H1 (cell line): ENCODE results near the gene CAMSAP1. TPM values are rescaled to one million over a fixed set of nuclear protein-coding genes. Genes with fewer than 3 reads are reported as not detected.

Source experiments
- CTCF ChIA-PET: fragments of 300-600 bp; sonication (Branson Sonifier 250); formaldehyde crosslinking; loops from one replicate; lab custom pipeline; 2021; ENCODE audit not compliant: partially characterized antibody; lab: Charles Lee
- POLR2A ChIA-PET: fragments of 300-600 bp; sonication (Branson Sonifier 250); formaldehyde crosslinking; loops from one replicate; lab custom pipeline; 2021; ENCODE audit warnings: inconsistent platforms; ENCODE audit not compliant: partially characterized antibody; lab: Charles Lee
- DNase-seq, 2 experiments: peaks; one replicate each; pipeline versions ENCODE4 v3.0.0 to v3.0.0-alpha.2; 2010 to 2022; ENCODE audit warnings: low spot score in 2 of 2, low read depth in 1 of 2, mixed read lengths in 1 of 2
- FAIRE-seq: peaks from 2 replicates; lab custom pipeline; 2011; peaks lifted over from hg19 to GRCh38; lab: Jason Lieb, UNC
- H2AFZ ChIP-seq: 2 replicates; pipeline ENCODE4 v1.8.1; 2012; ENCODE audit warnings: low read length, inconsistent platforms
- H2AK5ac ChIP-seq: 2 replicates; pipeline ENCODE4 v1.6.1; 2013; ENCODE audit warnings: low read depth, low read length
- H2BK120ac ChIP-seq: replicated peaks from 2 replicates; pipeline ENCODE3; 2013; ENCODE audit warnings: low read depth, low read length, inconsistent platforms
- H2BK12ac ChIP-seq: 2 replicates; pipeline ENCODE4 v1.6.1; 2013; ENCODE audit warnings: low read depth, low read length
- H2BK15ac ChIP-seq: 2 replicates; pipeline ENCODE4 v1.6.1; 2013; ENCODE audit warnings: low read length
- H2BK20ac ChIP-seq: 2 replicates; pipeline ENCODE4 v1.6.1; 2013; ENCODE audit warnings: low read length
- H2BK5ac ChIP-seq: 2 replicates; pipeline ENCODE4 v1.6.1; 2013; ENCODE audit warnings: low read depth, low read length
- H3K14ac ChIP-seq: 2 replicates; pipeline ENCODE4 v1.6.1; 2013; ENCODE audit warnings: inconsistent platforms; ENCODE audit not compliant: insufficient read length
- H3K18ac ChIP-seq: 2 replicates; pipeline ENCODE4 v1.6.1; 2013; ENCODE audit warnings: low read length; ENCODE audit errors: extremely low read depth
- H3K23ac ChIP-seq: 2 replicates; pipeline ENCODE4 v1.6.1; 2013; ENCODE audit warnings: inconsistent platforms; ENCODE audit not compliant: insufficient read length
- H3K23me2 ChIP-seq: 2 replicates; pipeline ENCODE4 v1.6.1; 2013; ENCODE audit warnings: low read depth, low read length
- H3K27ac ChIP-seq: 2 replicates; pipeline ENCODE4 v1.6.1; 2011; ENCODE audit warnings: low read depth, low read length, inconsistent platforms
- H3K27me3 ChIP-seq, 4 experiments: replicated peaks in 1 of 4; 1 replicate in 1 of 4; 2 replicates in 3 of 4; pipeline versions ENCODE4 v1.6.1 to v1.8.1; 2011 to 2013; ENCODE audit warnings: low read length in 3 of 4, mild to moderate bottlenecking in 3 of 4, inconsistent platforms in 2 of 4, mixed read lengths in 2 of 4, moderate library complexity in 1 of 4; ENCODE audit not compliant: control insufficient read depth in 3 of 4, insufficient read depth in 3 of 4; ENCODE audit errors: extremely low read depth in 1 of 4
- H3K36me3 ChIP-seq, 4 experiments: 2 replicates each; pipeline versions ENCODE4 v1.6.1 to v1.8.1; 2011 to 2013; ENCODE audit warnings: mild to moderate bottlenecking in 4 of 4, low read length in 3 of 4, moderate library complexity in 2 of 4, control low read depth in 1 of 4, inconsistent platforms in 1 of 4; ENCODE audit not compliant: insufficient read depth in 4 of 4, control insufficient read depth in 2 of 4
- H3K4ac ChIP-seq: replicated peaks from 2 replicates; pipeline ENCODE3; 2013; ENCODE audit warnings: low read length, low read depth, mixed read lengths, inconsistent platforms; ENCODE audit not compliant: insufficient read length
- H3K4me1 ChIP-seq, 4 experiments: replicated peaks in 1 of 4; 1 replicate in 1 of 4; 2 replicates in 3 of 4; pipeline versions ENCODE4 v1.6.1 to v1.8.1; 2011 to 2013; ENCODE audit warnings: low read length in 3 of 4, inconsistent platforms in 2 of 4, mixed read lengths in 1 of 4; ENCODE audit not compliant: insufficient read depth in 4 of 4, control insufficient read depth in 3 of 4
- H3K4me2 ChIP-seq, 2 experiments: 2 replicates each; pipeline versions ENCODE4 v1.6.1 to v1.8.1; 2011 to 2013; ENCODE audit warnings: low read depth in 2 of 2, low read length in 2 of 2, control low read depth in 1 of 2, inconsistent platforms in 1 of 2, mild to moderate bottlenecking in 1 of 2; ENCODE audit not compliant: insufficient read depth in 1 of 2
- H3K4me3 ChIP-seq, 4 experiments: fragments of 200-600, 300-600 bp in 1 of 4; sonication (generic), shearing (Covaris generic), sonication (Bioruptor Twin) in 1 of 4; 2 replicates each; pipeline versions ENCODE4 v1.5.1 to v1.8.1; 2011 to 2016; ENCODE audit warnings: low read length in 4 of 4, low read depth in 3 of 4, control low read depth in 2 of 4, inconsistent platforms in 2 of 4, mild to moderate bottlenecking in 2 of 4, mixed read lengths in 1 of 4, moderate library complexity in 1 of 4; ENCODE audit not compliant: insufficient read depth in 2 of 4; ENCODE audit errors: extremely low read depth in 1 of 4
- H3K56ac ChIP-seq: replicated peaks from 2 replicates; pipeline ENCODE3; 2013; ENCODE audit warnings: low read depth, mild to moderate bottlenecking, mixed read lengths, low read length, inconsistent platforms; ENCODE audit not compliant: insufficient read length
- H3K79me1 ChIP-seq: 2 replicates; pipeline ENCODE4 v1.6.1; 2013; ENCODE audit warnings: low read depth, low read length, control low read depth
- H3K79me2 ChIP-seq, 2 experiments: 2 replicates each; pipeline versions ENCODE4 v1.6.1 to v1.8.1; 2012 to 2013; ENCODE audit warnings: low read length in 2 of 2, mild to moderate bottlenecking in 2 of 2, inconsistent platforms in 1 of 2; ENCODE audit not compliant: insufficient read depth in 2 of 2, control insufficient read depth in 1 of 2
- H3K9ac ChIP-seq, 4 experiments: replicated peaks in 1 of 4; 1 replicate in 1 of 4; 2 replicates in 3 of 4; pipeline versions ENCODE4 v1.6.1 to v1.8.1; 2011 to 2013; ENCODE audit warnings: low read depth in 3 of 4, low read length in 3 of 4, control low read depth in 2 of 4, mild to moderate bottlenecking in 2 of 4, moderate library complexity in 2 of 4, inconsistent platforms in 1 of 4; ENCODE audit errors: extremely low read depth in 1 of 4
- H3K9me3 ChIP-seq, 2 experiments: 2 replicates each; pipeline versions ENCODE4 v1.6.1 to v1.8.1; 2012 to 2013; ENCODE audit warnings: mild to moderate bottlenecking in 2 of 2, moderate library complexity in 2 of 2, control low read depth in 1 of 2, inconsistent platforms in 1 of 2, low read depth in 1 of 2, low read length in 1 of 2, mixed read lengths in 1 of 2; ENCODE audit not compliant: insufficient read depth in 2 of 2
- H4K20me1 ChIP-seq, 2 experiments: replicated peaks in 1 of 2; 2 replicates each; pipeline versions ENCODE3 to v1.8.1; 2011 to 2013; ENCODE audit warnings: inconsistent platforms in 2 of 2, low read length in 2 of 2, mild to moderate bottlenecking in 1 of 2; ENCODE audit not compliant: insufficient read depth in 2 of 2, control insufficient read depth in 1 of 2
- H4K5ac ChIP-seq: 2 replicates; pipeline ENCODE4 v1.6.1; 2013; ENCODE audit warnings: low read length, low read depth, mixed read lengths, inconsistent platforms; ENCODE audit not compliant: insufficient read length
- H4K8ac ChIP-seq: 2 replicates; pipeline ENCODE4 v1.8.0; 2013; ENCODE audit warnings: mild to moderate bottlenecking, moderate library complexity, low read length, inconsistent platforms; ENCODE audit not compliant: insufficient read depth; ENCODE audit errors: extremely low read depth
- H4K91ac ChIP-seq: replicated peaks from 2 replicates; pipeline ENCODE3; 2013; ENCODE audit warnings: low read length, mixed read lengths, inconsistent platforms; ENCODE audit not compliant: insufficient read length
- BACH1 ChIP-seq: IDR thresholded peaks from 2 replicates; pipeline ENCODE4 v1.6.1; 2012; ENCODE audit warnings: low read length, improper control_type of control experiment
- EZH2 ChIP-seq: fragments of 200-600 bp; sonication (generic); IDR thresholded peaks from 2 replicates; pipeline ENCODE4 v1.7.1; 2012; ENCODE audit warnings: low read depth, mild to moderate bottlenecking, moderate library complexity, low read length, inconsistent platforms; ENCODE audit not compliant: severe bottlenecking
- GABPA ChIP-seq: IDR thresholded peaks from 2 replicates; pipeline ENCODE4 v1.6.1; 2011; ENCODE audit warnings: mild to moderate bottlenecking, low read length, moderate library complexity, borderline replicate concordance; ENCODE audit not compliant: insufficient read depth
- HDAC2 ChIP-seq, 2 experiments: fragments of 300-600 bp in 1 of 2; sonication (generic) in 1 of 2; IDR thresholded peaks; 2 replicates each; pipeline ENCODE4 v1.6.1; 2011 to 2012; ENCODE audit warnings: low read depth in 2 of 2, low read length in 2 of 2, mild to moderate bottlenecking in 2 of 2, moderate library complexity in 2 of 2, borderline replicate concordance in 1 of 2, inconsistent platforms in 1 of 2
- JUND ChIP-seq: IDR thresholded peaks from 2 replicates; pipeline ENCODE4 v1.6.1; 2011; ENCODE audit warnings: mild to moderate bottlenecking, improper control_type of control experiment, low read length
- KDM5A ChIP-seq: fragments of 200-600 bp; IDR thresholded peaks from 2 replicates; pipeline ENCODE4 v1.7.1; 2012; ENCODE audit warnings: mild to moderate bottlenecking, low read length, inconsistent platforms, mixed read lengths
- MAFK ChIP-seq: IDR thresholded peaks from 2 replicates; pipeline ENCODE4 v1.6.1; 2012; ENCODE audit warnings: low read depth, mild to moderate bottlenecking, improper control_type of control experiment, low read length
- NANOG ChIP-seq: IDR thresholded peaks from 2 replicates; pipeline ENCODE4 v1.6.1; 2011; ENCODE audit warnings: low read length, low read depth, mild to moderate bottlenecking, inconsistent platforms; ENCODE audit not compliant: insufficient read depth, poor library complexity, severe bottlenecking
- NRF1 ChIP-seq: IDR thresholded peaks from 2 replicates; pipeline ENCODE4 v1.6.1; 2011; ENCODE audit warnings: mild to moderate bottlenecking, low read depth, low read length, improper control_type of control experiment
- POLR2A ChIP-seq, 2 experiments: IDR thresholded peaks; 1 replicate in 1 of 2; 2 replicates in 1 of 2; pipeline ENCODE4 v1.6.1; 2011; ENCODE audit warnings: low read depth in 2 of 2, low read length in 2 of 2, mild to moderate bottlenecking in 2 of 2; ENCODE audit errors: control extremely low read depth in 1 of 2
- POLR2AphosphoS5 ChIP-seq: IDR thresholded peaks from 2 replicates; pipeline ENCODE4 v1.6.1; 2011; ENCODE audit warnings: low read depth, low read length
- SAP30 ChIP-seq: fragments of 300-600 bp; sonication (generic); IDR thresholded peaks from 2 replicates; pipeline ENCODE4 v1.7.1; 2012; ENCODE audit warnings: low read length, moderate library complexity, mild to moderate bottlenecking, inconsistent platforms; ENCODE audit not compliant: insufficient read depth, insufficient replicate concordance
- SRF ChIP-seq: IDR thresholded peaks from 2 replicates; pipeline ENCODE4 v1.6.1; 2011; ENCODE audit warnings: mild to moderate bottlenecking, low read depth, low read length, moderate library complexity
- TAF7 ChIP-seq: optimal IDR thresholded peaks from 2 replicates; pipeline ENCODE3; 2011; ENCODE audit warnings: low read depth, mild to moderate bottlenecking, inconsistent platforms, low read length, moderate library complexity, borderline replicate concordance
- WGBS, 2 experiments: shearing (Covaris generic) in 1 of 2; methylation state at CpG; one replicate each; pipeline versions ENCODE4 v1.1.6 to v1.1.7; 2013 to 2015; ENCODE audit warnings: low lambda C conversion rate in 2 of 2, mixed read lengths in 2 of 2, inconsistent platforms in 1 of 2, low coverage in 1 of 2, missing lambda C conversion rate in 1 of 2; ENCODE audit not compliant: insufficient replicate concordance in 2 of 2, insufficient coverage in 1 of 2, insufficient read length in 1 of 2; ENCODE audit errors: extremely low coverage in 1 of 2, missing lambda C conversion rate in 1 of 2; 5-methylcytosine and 5-hydroxymethylcytosine counted together
- polyA plus RNA-seq, 7 experiments: library from polyadenylated mRNA; depleted of rRNA in 3 of 7; stranded (reverse) in 5 of 7; unstranded in 2 of 7; fragments of >200 nt in 5 of 7; fragments of 200-250 nt in 2 of 7; gene quantifications; 1 replicate in 5 of 7; 2 replicates in 1 of 7; 4 replicates in 1 of 7; pipeline versions ENCODE4 v1.2.1 to v1.2.3, GENCODE V29; 2011 to 2013; ENCODE audit warnings: missing spikeins in 2 of 7, mixed read lengths in 2 of 7
- total RNA-seq: library from RNA; stranded (reverse); fragmentation: NEBNext Ultra II Directional; extraction: Animal tissue kit (Norgen Biotek cat#: 25700); gene quantifications from 2 replicates; pipeline ENCODE4 v1.2.1, GENCODE V29; 2021

The CAMSAP1 gene
- total and polyA plus RNA-seq, 2 of the 8 experiments (the other 6 are each of a cell fraction or from before 2014, with no cell fraction given) = 13.4 to 44.0 TPM

DNA sequence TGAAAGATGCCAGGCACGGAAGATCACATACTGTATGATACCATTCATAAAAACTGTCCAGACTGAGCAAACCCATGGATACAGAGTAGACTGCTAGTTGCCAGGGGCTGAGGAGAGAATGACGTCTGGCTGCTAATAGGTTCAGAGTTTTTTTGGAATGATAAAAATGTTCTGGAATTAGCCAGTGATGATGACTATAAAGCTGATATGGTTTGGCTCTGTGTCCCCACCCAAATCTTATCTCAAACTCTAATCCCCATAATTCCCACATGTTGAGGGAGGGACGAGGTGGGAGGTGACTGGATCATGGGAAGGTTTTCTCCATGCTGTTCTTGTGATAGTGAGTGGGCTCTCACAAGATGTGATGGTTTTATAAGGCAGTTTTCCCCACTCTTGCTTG, 37.4 kb downstream of the CAMSAP1 start:
- Histone ChIP-seq H3K4ac (no peak overlapping the region), H3K4me3 (no peak overlapping the region), H3K23ac (no peak overlapping the region), H3K14ac (no peak overlapping the region), H2BK5ac (no peak overlapping the region), H3K27ac (no peak overlapping the region), H4K8ac (no peak overlapping the region), H2BK15ac (no peak overlapping the region), H3K79me1 (peaks cover 6% of the 10 kb centered on the region; the same call in 1 of the 2 replicates), H4K20me1 (peaks cover 14 to 22% of the 10 kb centered on the region in 2 experiments), H4K91ac (no peak overlapping the region), H2AK5ac (no peak overlapping the region), H2BK12ac (no peak overlapping the region), H2BK20ac (no peak overlapping the region), H2AFZ (no peak overlapping the region), H3K9me3 (no peaks in the 10 kb centered on the region), H3K36me3 (0 out of 8 replicates have a peak, but pooled peaks cover 0 to 5% (median 0%) of the 10 kb centered on the region in 4 experiments), H2BK120ac (no peak overlapping the region), H3K4me1 (peaks cover 0 to 9% (median 6%) of the 10 kb centered on the region in 4 experiments; a peak in 5 of 7 replicates), H4K5ac (no peak overlapping the region), H3K9ac (no peak overlapping the region), H3K56ac (no peak overlapping the region), H3K79me2 (peaks cover 10 to 96% of the 10 kb centered on the region in 2 experiments; a peak in 3 of 4 replicates), H3K27me3 (no peaks in the 10 kb centered on the region), H3K23me2 (no peaks in the 10 kb centered on the region), H3K4me2 (no peak overlapping the region), H3K18ac (no peak overlapping the region)
- POLR2A ChIA-PET = no interaction called here
- FAIRE-seq (no peak), DNase-seq (no peak)
- WGBS, 2 experiments = 85% methylated on average over 3 of the region's 3 CpGs; no CpG with 5 or more reads in 1 of the 2 experiments
- TF ChIP-seq SRF = no peak
- no peak for TF ChIP-seq EZH2
- TF ChIP-seq HDAC2 (IDR thresholded peaks at IDR 0.05; ENCODE audit: borderline replicate concordance in 1 of 2, low read depth in 2 of 2, low read length in 2 of 2) = no peak
- TF ChIP-seq NANOG = no peak
- no peak for TF ChIP-seq GABPA
- TF ChIP-seq BACH1 = no peak
- no peak for TF ChIP-seq MAFK
- no peak for TF ChIP-seq NRF1
- no peak for TF ChIP-seq SAP30
- no peak for TF ChIP-seq POLR2AphosphoS5
- TF ChIP-seq KDM5A = no peak
- TF ChIP-seq JUND = no peak
- no peak for TF ChIP-seq POLR2A (IDR thresholded peaks at IDR 0.05; ENCODE audit: control extremely low read depth in 1 of 2, low read depth in 2 of 2, low read length in 2 of 2)
- no peak for TF ChIP-seq TAF7
- CTCF ChIA-PET = no interaction called here
